ENCODE results near the gene AKIRIN1.
"Not testable (repeated sequence)": the region's sequence is repeated elsewhere in the genome, so short reads cannot be mapped to it uniquely, and the experiment has no call there.

AKIRIN1 gene

GRCh38 chr1:38997034-38997900 is 6.2 kb downstream of the AKIRIN1 start:
- no peak for DNase-seq (ENCODE audit: low read depth)

- peak; percentile 27 for DNase-seq (ENCODE audit: low read depth)
Measured at GRCh38 chr1:38997901-38998190, 6.8 kb downstream of the AKIRIN1 start.

- no peak for DNase-seq (ENCODE audit: low read depth)
Measured at GRCh38 chr1:39001516-39002421, 10.7 kb downstream of the AKIRIN1 start.

GRCh38 chr1:39003281-39003680 is 12.2 kb downstream of the AKIRIN1 start:
- DNase-seq (ENCODE audit: low read depth), result no peak

GRCh38 chr1:39003794-39004193 is 12.7 kb downstream of the AKIRIN1 start:
- no peak for DNase-seq (ENCODE audit: low read depth)

- no peak for DNase-seq (ENCODE audit: low read depth)
Measured at GRCh38 chr1:39006287-39006686, 15.2 kb downstream of the AKIRIN1 start.

- DNase-seq (ENCODE audit: low read depth), result no peak
Measured at GRCh38 chr1:39006726-39007645, 15.9 kb downstream of the AKIRIN1 start.

GRCh38 chr1:39014956-39015355 is 23.9 kb downstream of the AKIRIN1 start:
- not testable (repeated sequence) for DNase-seq (ENCODE audit: low read depth)

- DNase-seq (ENCODE audit: low read depth), result no peak
Measured at GRCh38 chr1:39016604-39017171, 25.6 kb downstream of the AKIRIN1 start.

- DNase-seq (ENCODE audit: low read depth), result no peak
Measured at GRCh38 chr1:39017266-39017665, 26.2 kb downstream of the AKIRIN1 start.

GRCh38 chr1:39020494-39020893 is 29.4 kb downstream of the AKIRIN1 start:
- DNase-seq (ENCODE audit: low read depth), result not testable (repeated sequence)

- DNase-seq (ENCODE audit: low read depth), result no peak
Measured at GRCh38 chr1:39021426-39021825, 30.4 kb downstream of the AKIRIN1 start.

GRCh38 chr1:39023140-39023539 is 32.1 kb downstream of the AKIRIN1 start:
- DNase-seq (ENCODE audit: low read depth), result no peak

GRCh38 chr1:39026051-39026865 is 35.2 kb downstream of the AKIRIN1 start, which contains the start of gene NDUFS5:
Gene NDUFS5, plus strand, starts transcription at chr1:39026350. Its CDS starts 2,375 bp downstream, at chr1:39028725.
- peak; percentile 91 for DNase-seq (ENCODE audit: low read depth)

- no peak for DNase-seq (ENCODE audit: low read depth)
Measured at GRCh38 chr1:39026866-39027507, 35.9 kb downstream of the AKIRIN1 start.

- no peak for DNase-seq (ENCODE audit: low read depth)
Measured at GRCh38 chr1:39034114-39034654, 43.1 kb downstream of the AKIRIN1 start.

GRCh38 chr1:39036678-39037077 is 45.6 kb downstream of the AKIRIN1 start:
- DNase-seq (ENCODE audit: low read depth), result no peak

- no peak for DNase-seq (ENCODE audit: low read depth)
Measured at GRCh38 chr1:39043513-39043912, 52.4 kb downstream of the AKIRIN1 start.

- no peak for DNase-seq (ENCODE audit: low read depth)
Measured at GRCh38 chr1:39044762-39045161, 53.7 kb downstream of the AKIRIN1 start.

- DNase-seq (ENCODE audit: low read depth), result no peak
Measured at GRCh38 chr1:39045231-39045630, 54.2 kb downstream of the AKIRIN1 start.
